Panc1 (cell line): ENCODE data around the gene DHX34. TPM values are rescaled to one million over a fixed set of nuclear protein-coding genes. Genes with fewer than 3 reads are reported as not detected.

Experiments used
- ATAC-seq: fragments of 200-7000 bp; cut with Tn5 transposase; 2 replicates; pipeline ENCODE4 v1.9.1; 2020; ENCODE audit warnings: mild to moderate bottlenecking, moderate library complexity
- BruUV-seq: library from RNA; stranded (reverse); fragments of 400-500 nt; replicated peaks from 2 replicates; lab custom pipeline; 2021; lab: Mats Ljungman, UMichigan
- CTCF ChIA-PET: fragments of 300-600 bp; sonication (Branson Sonifier 250); formaldehyde crosslinking; loops from one replicate; lab custom pipeline; 2022; ENCODE audit warnings: antibody characterized with exemption; lab: Charles Lee
- POLR2A ChIA-PET: fragments of 300-600 bp; sonication (Branson Sonifier 250); formaldehyde crosslinking; loops from one replicate; lab custom pipeline; 2022; ENCODE audit warnings: antibody characterized with exemption; lab: Charles Lee
- DNase-seq: peaks from one replicate; pipeline ENCODE4 v3.0.0-alpha.2; 2010; ENCODE audit warnings: low read depth, low spot score
- H3K27ac ChIP-seq: 2 replicates; pipeline ENCODE4 v1.5.1; 2011; ENCODE audit warnings: mild to moderate bottlenecking, low read length, inconsistent platforms
- H3K27me3 ChIP-seq: fragments of 200-500 bp; sonication (Bioruptor generic); 2 replicates; pipeline ENCODE4 v1.6.0; 2014; ENCODE audit warnings: low read length, inconsistent platforms; ENCODE audit not compliant: control insufficient read depth, insufficient read depth
- H3K36me3 ChIP-seq: fragments of 200-500 bp; sonication (Bioruptor generic); 2 replicates; pipeline ENCODE4 v1.5.1; 2014; ENCODE audit warnings: inconsistent platforms, mild to moderate bottlenecking, low read length, moderate library complexity; ENCODE audit not compliant: control insufficient read depth, insufficient read depth
- H3K4me1 ChIP-seq: 2 replicates; pipeline ENCODE4 v1.5.1; 2011; ENCODE audit warnings: inconsistent platforms, mild to moderate bottlenecking, low read length, moderate library complexity; ENCODE audit not compliant: control insufficient read depth, insufficient read depth
- H3K4me3 ChIP-seq, 2 experiments: 2 replicates each; pipeline ENCODE4 v1.5.1; 2011 to 2012; ENCODE audit warnings: low read depth in 2 of 2, low read length in 2 of 2, mild to moderate bottlenecking in 2 of 2, inconsistent platforms in 1 of 2, moderate library complexity in 1 of 2
- H3K9me3 ChIP-seq: fragments of 200-500 bp; sonication (Bioruptor generic); 2 replicates; pipeline ENCODE4 v1.5.1; 2014; ENCODE audit warnings: low read depth, mild to moderate bottlenecking, inconsistent platforms, low read length, moderate library complexity; ENCODE audit not compliant: control insufficient read depth, insufficient read depth
- CTCF ChIP-seq: fragments of 450-650 bp; IDR thresholded peaks from 2 replicates; pipeline ENCODE4 v1.5.1; 2017; ENCODE audit warnings: mild to moderate bottlenecking
- POLR2AphosphoS5 ChIP-seq: IDR thresholded peaks from 2 replicates; pipeline ENCODE4 v1.6.1; 2012; ENCODE audit warnings: mild to moderate bottlenecking, low read depth, low read length, moderate library complexity
- SIN3A ChIP-seq: IDR thresholded peaks from 2 replicates; pipeline ENCODE4 v1.6.1; 2012; ENCODE audit warnings: low read depth, mild to moderate bottlenecking, low read length, moderate library complexity, borderline replicate concordance; ENCODE audit not compliant: insufficient read depth
- TCF7L2 ChIP-seq: IDR thresholded peaks from 2 replicates; pipeline ENCODE4 v1.6.1; 2011; ENCODE audit warnings: mild to moderate bottlenecking, low read depth, low read length, inconsistent platforms
- in situ Hi-C: cut with HindIII; loops from 2 replicates; pipeline ENCODE4 v1.10.0; 2016; ENCODE audit warnings: low sequenced_read_pairs, low pct_unique_long_range_greater_than_20kb
- intact Hi-C: fragments of 100-400 bp; cut with micrococcal nuclease; formaldehyde crosslinking; loops from one replicate; pipeline ENCODE4 v1.10.0; 2022; ENCODE audit not compliant: unreplicated experiment
- total RNA-seq: library from RNA; stranded (reverse); gene quantifications from one replicate; pipeline ENCODE4 v1.2.1, GENCODE V29; 2021; ENCODE audit not compliant: unreplicated experiment
- TF ChIP-seq, protein P1 (sequence below), 2 experiments: IDR thresholded peaks; 2 replicates each; pipeline ENCODE4 v1.6.1; 2011 to 2012; ENCODE audit warnings: low read depth in 2 of 2, control low read depth in 1 of 2, low read length in 1 of 2, mild to moderate bottlenecking in 1 of 2, moderate library complexity in 1 of 2; ENCODE audit not compliant: insufficient read depth in 1 of 2

DHX34 gene
- total RNA-seq, 1 experiment from 2014 or later: 29.2 TPM

- BruUV-seq: no TSS peak
These were observed 40.1 kb upstream of the DHX34 start for GRCh38 chr19:47309038-47309437.

DNA sequence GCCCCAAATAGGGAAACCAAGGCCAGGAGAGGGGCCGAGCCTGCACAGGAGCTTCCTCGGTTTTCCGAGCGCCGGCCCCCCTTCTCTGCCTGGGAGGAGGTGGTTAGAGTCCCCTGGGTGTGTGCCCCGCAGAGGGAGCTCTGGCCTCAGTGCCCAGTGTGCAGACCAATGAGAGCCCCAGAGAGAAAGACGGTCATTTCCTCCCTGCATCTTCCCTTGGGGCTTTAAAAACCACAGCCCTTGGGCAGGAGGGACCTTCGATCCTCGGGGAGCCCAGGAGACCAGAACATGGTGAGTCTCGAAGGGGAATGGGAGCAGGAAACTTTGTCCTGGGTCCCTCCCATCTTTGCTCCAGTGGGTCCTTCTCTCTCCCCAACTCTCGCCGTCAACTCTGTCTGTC, 39.5 kb upstream of the DHX34 start, which contains the start of gene C5AR1:
TSS of gene C5AR1 (plus strand) at position 254 of the 400 bp plus-strand sequence. CDS start at position 289, 35 bp downstream.
- CTCF ChIA-PET: no interaction called here
- Histone ChIP-seq H3K27ac (no peak within 1 kb of the TSS), H3K27me3 (no peaks in the 10 kb centered on the region), H3K4me3 (no peak within 1 kb of the TSS), H3K36me3 (no peaks in the 10 kb centered on the region), H3K4me1 (0 out of 2 replicates have a peak, but pooled peaks cover 2% of the 10 kb centered on the region), H3K9me3 (no peaks in the 10 kb centered on the region)
- no TSS peak for BruUV-seq
- ATAC-seq (no peak), DNase-seq (no peak)
- TF ChIP-seq SIN3A (no peak), POLR2AphosphoS5 (no peak), TCF7L2 (no peak), CTCF (no peak)
- TF ChIP-seq, protein P1, sequence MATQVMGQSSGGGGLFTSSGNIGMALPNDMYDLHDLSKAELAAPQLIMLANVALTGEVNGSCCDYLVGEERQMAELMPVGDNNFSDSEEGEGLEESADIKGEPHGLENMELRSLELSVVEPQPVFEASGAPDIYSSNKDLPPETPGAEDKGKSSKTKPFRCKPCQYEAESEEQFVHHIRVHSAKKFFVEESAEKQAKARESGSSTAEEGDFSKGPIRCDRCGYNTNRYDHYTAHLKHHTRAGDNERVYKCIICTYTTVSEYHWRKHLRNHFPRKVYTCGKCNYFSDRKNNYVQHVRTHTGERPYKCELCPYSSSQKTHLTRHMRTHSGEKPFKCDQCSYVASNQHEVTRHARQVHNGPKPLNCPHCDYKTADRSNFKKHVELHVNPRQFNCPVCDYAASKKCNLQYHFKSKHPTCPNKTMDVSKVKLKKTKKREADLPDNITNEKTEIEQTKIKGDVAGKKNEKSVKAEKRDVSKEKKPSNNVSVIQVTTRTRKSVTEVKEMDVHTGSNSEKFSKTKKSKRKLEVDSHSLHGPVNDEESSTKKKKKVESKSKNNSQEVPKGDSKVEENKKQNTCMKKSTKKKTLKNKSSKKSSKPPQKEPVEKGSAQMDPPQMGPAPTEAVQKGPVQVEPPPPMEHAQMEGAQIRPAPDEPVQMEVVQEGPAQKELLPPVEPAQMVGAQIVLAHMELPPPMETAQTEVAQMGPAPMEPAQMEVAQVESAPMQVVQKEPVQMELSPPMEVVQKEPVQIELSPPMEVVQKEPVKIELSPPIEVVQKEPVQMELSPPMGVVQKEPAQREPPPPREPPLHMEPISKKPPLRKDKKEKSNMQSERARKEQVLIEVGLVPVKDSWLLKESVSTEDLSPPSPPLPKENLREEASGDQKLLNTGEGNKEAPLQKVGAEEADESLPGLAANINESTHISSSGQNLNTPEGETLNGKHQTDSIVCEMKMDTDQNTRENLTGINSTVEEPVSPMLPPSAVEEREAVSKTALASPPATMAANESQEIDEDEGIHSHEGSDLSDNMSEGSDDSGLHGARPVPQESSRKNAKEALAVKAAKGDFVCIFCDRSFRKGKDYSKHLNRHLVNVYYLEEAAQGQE (IDR thresholded peaks at IDR 0.05; ENCODE audit: insufficient read depth in 1 of 2, low read depth in 2 of 2, low read length in 1 of 2): no peak
- in situ Hi-C loops (no loop called here), intact Hi-C loops (no loop called here)
- POLR2A ChIA-PET: interaction anchor here (0.6 kb wide), 1 partner anchor 62 kb away, joined by 4 read pairs; no protein-coding TSS in a partner anchor

More at GRCh38 chr19:47309038-47309437, 40.1 kb upstream of the DHX34 start:
- in situ Hi-C loops (no loop called here), intact Hi-C loops (no loop called here)
- Histone ChIP-seq H3K36me3 (no peaks in the 10 kb centered on the region), H3K27ac (no peak overlapping the region), H3K4me3 (no peak overlapping the region), H3K4me1 (0 out of 2 replicates have a peak, but pooled peaks cover 2% of the 10 kb centered on the region), H3K9me3 (no peaks in the 10 kb centered on the region), H3K27me3 (no peaks in the 10 kb centered on the region)
- CTCF ChIA-PET: no interaction called here
- ATAC-seq: no peak
- POLR2A ChIA-PET: no interaction called here
- DNase-seq: no peak
- TF ChIP-seq TCF7L2 (no peak), POLR2AphosphoS5 (no peak), SIN3A (no peak), CTCF (no peak)
- TF ChIP-seq, protein P1 (IDR thresholded peaks at IDR 0.05; ENCODE audit: insufficient read depth in 1 of 2, low read depth in 2 of 2, low read length in 1 of 2): no peak
